ENCODE measurements around the gene CLMP. TPM values are rescaled to one million over a fixed set of nuclear protein-coding genes. Genes with fewer than 3 reads are reported as not detected.

The CLMP gene
- total and polyA plus RNA-seq, 2 donors (not counting 1 experiment from before 2014, with no cell fraction given) = 0.01 TPM; not detected in 1

DNA sequence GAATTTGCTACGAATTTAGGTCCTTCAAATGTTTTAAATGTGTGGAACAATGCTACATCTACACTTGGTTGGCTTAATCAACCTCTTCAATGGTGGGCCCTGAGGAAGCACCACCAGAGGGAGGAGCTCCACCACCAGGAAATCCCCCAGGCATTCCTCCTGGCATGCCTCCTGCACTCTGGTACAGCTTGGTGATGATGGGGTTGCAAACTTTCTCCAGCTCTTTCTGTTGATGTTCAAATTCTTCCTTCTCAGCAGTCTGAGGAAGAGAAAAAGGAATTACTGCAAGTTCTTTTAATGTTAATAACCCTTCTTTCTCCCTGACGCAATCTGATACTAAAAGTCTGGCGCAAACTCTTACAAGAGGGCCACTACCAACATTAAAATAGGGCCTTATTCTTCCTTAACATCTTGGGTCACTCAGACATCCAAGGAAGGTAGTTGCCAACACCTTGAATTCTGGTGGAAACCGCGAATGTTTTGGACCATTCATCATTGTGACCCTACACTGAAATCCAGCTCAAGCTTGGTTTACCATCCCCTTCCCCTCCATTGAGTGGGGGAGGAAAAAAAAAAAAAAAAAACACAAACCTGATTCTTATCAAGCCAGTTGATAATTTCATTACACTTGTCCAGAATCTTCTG lies 137.3 kb downstream of the CLMP start:
- H3K36me3 ChIP-seq (replicated peaks in 1 of 2; ENCODE audit: control extremely low read depth in 1 of 2, control insufficient read depth in 1 of 2, extremely low read depth in 1 of 2, insufficient read depth in 2 of 2, low read length in 1 of 2) = peaks cover 15 to 73% of the 10 kb centered on the region in 2 experiments
- POLR2A ChIA-PET = interaction anchor here (0.6 kb wide), 1 partner anchor 25 kb away, joined by 6 read pairs; no protein-coding TSS in a partner anchor
- 65% methylated on average over 2 of the region's 5 CpGs for WGBS (ENCODE audit: insufficient coverage)
- H3K9ac ChIP-seq (ENCODE audit: low read length) = no peak overlapping the region
- H3K4me2 ChIP-seq (replicated peaks; ENCODE audit: low read depth, low read length, poor library complexity, severe bottlenecking) = no peak overlapping the region
- peaks cover 54% of the 10 kb centered on the region for H3K79me2 ChIP-seq (ENCODE audit: control insufficient read depth, insufficient read depth, low read length)
- H3K27me3 ChIP-seq (replicated peaks in 1 of 4; ENCODE audit: control extremely low read depth in 1 of 4, control insufficient read depth in 3 of 4, insufficient read depth in 4 of 4, low read length in 3 of 4) = no peaks in the 10 kb centered on the region
- Mint-ChIP-seq H3K4me1 (peaks cover 78% of the 10 kb centered on the region), H3K9me3 (ENCODE audit: insufficient read depth) (no peaks in the 10 kb centered on the region), H3K27ac (peak overlapping the region; percentile 100), H3K4me3 (peak overlapping the region; percentile 99), H3K27me3 (no peaks in the 10 kb centered on the region)
- peaks cover 83% of the 10 kb centered on the region for H4K20me1 ChIP-seq (ENCODE audit: control insufficient read depth, insufficient read depth, low read length, poor library complexity, severe bottlenecking)
- no peak for ATAC-seq (ENCODE audit: low read depth)
- H3K9me3 ChIP-seq (ENCODE audit: control extremely low read depth in 1 of 3, control insufficient read depth in 2 of 3, insufficient read depth in 1 of 3, low read length in 2 of 3) = no peaks in the 10 kb centered on the region
- CTCF ChIA-PET = interaction anchor here (0.7 to 7.4 kb wide), 10 partner anchors 11 to 349 kb away, joined by 3 to 94 read pairs (median 6); no protein-coding TSS in a partner anchor
- no peak overlapping the region for H2AFZ ChIP-seq (ENCODE audit: insufficient read depth, low read depth, low read length, poor library complexity, severe bottlenecking)
- no peak for DNase-seq
- no peak for TF ChIP-seq EZH2 (IDR thresholded peaks at IDR 0.05; ENCODE audit: borderline replicate concordance, insufficient read depth, low read depth, low read length, poor library complexity, severe bottlenecking)
- TF ChIP-seq, protein P1, sequence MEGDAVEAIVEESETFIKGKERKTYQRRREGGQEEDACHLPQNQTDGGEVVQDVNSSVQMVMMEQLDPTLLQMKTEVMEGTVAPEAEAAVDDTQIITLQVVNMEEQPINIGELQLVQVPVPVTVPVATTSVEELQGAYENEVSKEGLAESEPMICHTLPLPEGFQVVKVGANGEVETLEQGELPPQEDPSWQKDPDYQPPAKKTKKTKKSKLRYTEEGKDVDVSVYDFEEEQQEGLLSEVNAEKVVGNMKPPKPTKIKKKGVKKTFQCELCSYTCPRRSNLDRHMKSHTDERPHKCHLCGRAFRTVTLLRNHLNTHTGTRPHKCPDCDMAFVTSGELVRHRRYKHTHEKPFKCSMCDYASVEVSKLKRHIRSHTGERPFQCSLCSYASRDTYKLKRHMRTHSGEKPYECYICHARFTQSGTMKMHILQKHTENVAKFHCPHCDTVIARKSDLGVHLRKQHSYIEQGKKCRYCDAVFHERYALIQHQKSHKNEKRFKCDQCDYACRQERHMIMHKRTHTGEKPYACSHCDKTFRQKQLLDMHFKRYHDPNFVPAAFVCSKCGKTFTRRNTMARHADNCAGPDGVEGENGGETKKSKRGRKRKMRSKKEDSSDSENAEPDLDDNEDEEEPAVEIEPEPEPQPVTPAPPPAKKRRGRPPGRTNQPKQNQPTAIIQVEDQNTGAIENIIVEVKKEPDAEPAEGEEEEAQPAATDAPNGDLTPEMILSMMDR (IDR thresholded peaks at IDR 0.05) = no peak
- H3K4me1 ChIP-seq (ENCODE audit: control insufficient read depth in 2 of 2, insufficient read depth in 2 of 2, low read length in 2 of 2) = peaks cover 52 to 65% of the 10 kb centered on the region in 2 donors
- H3K27ac ChIP-seq (ENCODE audit: low read length in 2 of 2) = peak overlapping the region in 1 of 2 donors; percentile 99
- H3K4me3 ChIP-seq (ENCODE audit: control extremely low read depth in 1 of 5, extremely low read depth in 1 of 5, insufficient read depth in 1 of 5, low read depth in 2 of 5, low read length in 4 of 5) = no peak overlapping the region
- intact Hi-C loops (cut with micrococcal nuclease) = no loop called here

DNA sequence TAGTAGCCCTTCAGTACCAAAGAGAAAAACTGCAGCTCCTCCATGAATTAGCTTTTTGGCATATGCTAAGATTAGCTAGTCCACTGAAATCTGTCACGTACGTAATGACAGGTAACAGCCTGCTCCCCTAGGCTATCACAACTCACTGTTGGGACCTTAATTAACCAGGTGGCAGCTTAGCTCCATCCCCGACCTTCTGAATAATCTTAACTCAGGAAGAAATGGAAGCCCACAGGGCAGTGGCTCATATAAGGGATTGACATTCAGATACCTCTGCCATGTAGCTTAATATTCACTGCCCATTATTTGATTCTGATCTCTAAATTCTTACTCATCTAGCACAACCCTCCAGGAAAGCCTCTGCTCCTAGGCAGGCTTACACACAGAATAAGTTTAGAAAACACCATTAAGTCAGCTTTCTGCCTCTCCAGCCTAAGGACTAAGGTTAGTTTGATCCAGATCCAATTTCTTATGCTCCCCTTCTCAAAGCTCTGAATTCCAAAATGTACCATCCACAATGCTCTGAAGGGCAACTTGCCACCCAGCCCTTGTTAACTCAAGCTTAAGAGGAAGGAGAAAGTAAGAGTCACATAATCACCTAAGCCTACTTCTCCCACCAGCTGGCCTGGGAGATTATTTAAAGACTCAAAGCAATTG lies 138.1 kb downstream of the CLMP start:
- H3K4me3 Mint-ChIP-seq = peak overlapping the region; percentile 15
- H3K27ac Mint-ChIP-seq = peak overlapping the region; percentile 73
- ATAC-seq (ENCODE audit: low read depth) (no peak), DNase-seq (no peak)
- intact Hi-C loops (cut with micrococcal nuclease) = no loop called here
- H3K9ac ChIP-seq (ENCODE audit: low read length) = no peak overlapping the region
- H2AFZ ChIP-seq (ENCODE audit: insufficient read depth, low read depth, low read length, poor library complexity, severe bottlenecking) = no peak overlapping the region
- peak overlapping the region; percentile 11 for H3K4me2 ChIP-seq (replicated peaks; ENCODE audit: low read depth, low read length, poor library complexity, severe bottlenecking)
- ChIA-PET POLR2A (no interaction called here), CTCF (interaction anchor here (0.7 to 7.4 kb wide), 10 partner anchors 10 to 350 kb away, joined by 3 to 94 read pairs (median 6); no protein-coding TSS in a partner anchor)
- H3K36me3 ChIP-seq (replicated peaks in 1 of 2; ENCODE audit: control extremely low read depth in 1 of 2, control insufficient read depth in 1 of 2, extremely low read depth in 1 of 2, insufficient read depth in 2 of 2, low read length in 1 of 2) = peaks cover 15 to 73% of the 10 kb centered on the region in 2 experiments
- no peak overlapping the region for H3K4me3 ChIP-seq (ENCODE audit: control extremely low read depth in 1 of 5, extremely low read depth in 1 of 5, insufficient read depth in 1 of 5, low read depth in 2 of 5, low read length in 4 of 5)
- no peaks in the 10 kb centered on the region for H3K9me3 ChIP-seq (ENCODE audit: control extremely low read depth in 1 of 3, control insufficient read depth in 2 of 3, insufficient read depth in 1 of 3, low read length in 2 of 3)
- peaks cover 83% of the 10 kb centered on the region for H4K20me1 ChIP-seq (ENCODE audit: control insufficient read depth, insufficient read depth, low read length, poor library complexity, severe bottlenecking)
- WGBS (ENCODE audit: insufficient coverage) = 78% methylated on average over 3 of the region's 3 CpGs
- peak overlapping the region in 1 of 2 donors; percentile 58 for H3K27ac ChIP-seq (ENCODE audit: low read length in 2 of 2)
- H3K9me3 Mint-ChIP-seq (ENCODE audit: insufficient read depth) = no peaks in the 10 kb centered on the region
- H3K79me2 ChIP-seq (ENCODE audit: control insufficient read depth, insufficient read depth, low read length) = peaks cover 54% of the 10 kb centered on the region
- TF ChIP-seq, protein P1 (IDR thresholded peaks at IDR 0.05) = no peak
- no peak for TF ChIP-seq EZH2 (IDR thresholded peaks at IDR 0.05; ENCODE audit: borderline replicate concordance, insufficient read depth, low read depth, low read length, poor library complexity, severe bottlenecking)
- peaks cover 52 to 65% of the 10 kb centered on the region in 2 donors for H3K4me1 ChIP-seq (ENCODE audit: control insufficient read depth in 2 of 2, insufficient read depth in 2 of 2, low read length in 2 of 2)
- no peaks in the 10 kb centered on the region for H3K27me3 Mint-ChIP-seq
- peaks cover 76% of the 10 kb centered on the region for H3K4me1 Mint-ChIP-seq
- no peaks in the 10 kb centered on the region for H3K27me3 ChIP-seq (replicated peaks in 1 of 4; ENCODE audit: control extremely low read depth in 1 of 4, control insufficient read depth in 3 of 4, insufficient read depth in 4 of 4, low read length in 3 of 4)

Measured in B cell (primary cell).